Left ventricle myocardium inferior (tissue), 1 donor: ENCODE data around the gene GAS2. TPM values are rescaled to one million over a fixed set of nuclear protein-coding genes. Genes with fewer than 3 reads are reported as not detected.

Experiments
- DNase-seq: peaks from one replicate; pipeline ENCODE4 v3.0.0-alpha.2; 2020
- H3K27ac ChIP-seq: fragments of 200-600 bp; replicated peaks from 2 replicates; pipeline ENCODE4 v1.8.0; 2021
- H3K27me3 ChIP-seq: fragments of 200-600 bp; 2 replicates; pipeline ENCODE4 v1.8.0; 2021; ENCODE audit warnings: low read depth
- H3K36me3 ChIP-seq: fragments of 200-600 bp; 2 replicates; pipeline ENCODE4 v1.8.0; 2021
- H3K4me1 ChIP-seq: fragments of 200-600 bp; 2 replicates; pipeline ENCODE4 v1.8.0; 2021
- H3K4me3 ChIP-seq: fragments of 200-600 bp; 2 replicates; pipeline ENCODE4 v1.8.0; 2021; ENCODE audit warnings: mild to moderate bottlenecking, moderate library complexity
- H3K9me3 ChIP-seq: fragments of 200-600 bp; replicated peaks from 2 replicates; pipeline ENCODE4 v1.8.0; 2021
- intact Hi-C: fragments of 100-400 bp; cut with micrococcal nuclease; formaldehyde crosslinking; loops from one replicate; pipeline ENCODE4 v1.11.0; 2022
- total RNA-seq: library from RNA; stranded (reverse); fragmentation: NEBNext Ultra II Directional; extraction: Animal tissue kit (Norgen Biotek cat#: 25700); gene quantifications from one replicate; pipeline ENCODE4 v1.2.1, GENCODE V29; 2021
- TF ChIP-seq, protein P1 (sequence below): fragments of 200-600 bp; IDR thresholded peaks from 2 replicates; pipeline ENCODE4 v1.8.0; 2021; ENCODE audit warnings: antibody characterized with exemption, mild to moderate bottlenecking, borderline replicate concordance
- donor health status: DM: no; HTN: yes; CAD: no; lungs with severe emphysema.

The GAS2 gene
- total RNA-seq, 1 donor from 2014 or later, result 15.9 TPM

DNA sequence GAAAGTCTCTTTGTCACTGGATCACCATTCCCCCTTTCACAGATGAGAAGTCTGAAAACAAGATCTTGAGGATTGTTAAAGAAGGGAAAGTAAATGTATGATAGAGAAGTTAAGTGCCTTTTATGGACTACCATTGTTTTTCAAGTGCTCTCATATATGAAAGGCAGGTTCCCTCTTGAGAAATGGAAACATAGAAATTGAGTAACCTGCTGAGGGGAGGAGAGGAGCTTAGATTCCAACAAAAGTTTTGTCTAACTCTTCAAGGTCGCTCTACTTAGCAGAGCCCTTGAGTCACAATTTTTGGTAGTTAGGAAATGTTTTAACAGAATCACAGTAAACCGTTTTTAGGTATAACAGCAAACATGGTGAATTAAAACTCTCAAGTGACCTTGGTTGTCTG lies 83.1 kb downstream of the GAS2 start:
- Histone ChIP-seq H3K4me3 (no peak overlapping the region), H3K27me3 (no peaks in the 10 kb centered on the region), H3K27ac (no peak overlapping the region), H3K9me3 (no peaks in the 10 kb centered on the region), H3K4me1 (peaks cover 10% of the 10 kb centered on the region), H3K36me3 (no peaks in the 10 kb centered on the region)
- DNase-seq, result no peak
- TF ChIP-seq, protein P1, sequence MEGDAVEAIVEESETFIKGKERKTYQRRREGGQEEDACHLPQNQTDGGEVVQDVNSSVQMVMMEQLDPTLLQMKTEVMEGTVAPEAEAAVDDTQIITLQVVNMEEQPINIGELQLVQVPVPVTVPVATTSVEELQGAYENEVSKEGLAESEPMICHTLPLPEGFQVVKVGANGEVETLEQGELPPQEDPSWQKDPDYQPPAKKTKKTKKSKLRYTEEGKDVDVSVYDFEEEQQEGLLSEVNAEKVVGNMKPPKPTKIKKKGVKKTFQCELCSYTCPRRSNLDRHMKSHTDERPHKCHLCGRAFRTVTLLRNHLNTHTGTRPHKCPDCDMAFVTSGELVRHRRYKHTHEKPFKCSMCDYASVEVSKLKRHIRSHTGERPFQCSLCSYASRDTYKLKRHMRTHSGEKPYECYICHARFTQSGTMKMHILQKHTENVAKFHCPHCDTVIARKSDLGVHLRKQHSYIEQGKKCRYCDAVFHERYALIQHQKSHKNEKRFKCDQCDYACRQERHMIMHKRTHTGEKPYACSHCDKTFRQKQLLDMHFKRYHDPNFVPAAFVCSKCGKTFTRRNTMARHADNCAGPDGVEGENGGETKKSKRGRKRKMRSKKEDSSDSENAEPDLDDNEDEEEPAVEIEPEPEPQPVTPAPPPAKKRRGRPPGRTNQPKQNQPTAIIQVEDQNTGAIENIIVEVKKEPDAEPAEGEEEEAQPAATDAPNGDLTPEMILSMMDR, result no peak
- intact Hi-C loops, result no loop called here

DNA sequence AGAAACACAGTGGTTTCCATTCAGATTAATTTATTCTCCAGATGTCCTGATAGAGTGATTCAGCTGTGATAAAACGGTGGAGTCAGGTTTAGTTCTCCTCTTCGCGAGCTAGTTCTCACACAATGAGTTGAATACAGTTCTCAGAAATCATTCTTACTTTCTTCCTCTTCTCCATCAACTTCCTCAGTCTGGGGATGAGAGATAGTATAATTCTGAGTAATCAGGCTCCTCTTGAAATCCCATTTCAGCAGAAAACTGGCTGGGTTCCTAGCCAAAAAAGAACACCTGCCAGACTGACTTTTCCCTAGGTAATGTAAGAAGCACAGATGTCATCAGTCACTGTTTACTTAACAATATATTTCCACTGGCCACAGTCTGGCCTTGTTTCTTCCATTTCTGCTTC lies 86.5 kb downstream of the GAS2 start:
- Histone ChIP-seq H3K4me3 (no peak overlapping the region), H3K4me1 (peaks cover 10% of the 10 kb centered on the region), H3K27ac (no peak overlapping the region), H3K27me3 (no peaks in the 10 kb centered on the region), H3K9me3 (no peaks in the 10 kb centered on the region), H3K36me3 (no peaks in the 10 kb centered on the region)
- intact Hi-C loops, result no loop called here
- DNase-seq, result no peak
- TF ChIP-seq, protein P1, result no peak

DNA sequence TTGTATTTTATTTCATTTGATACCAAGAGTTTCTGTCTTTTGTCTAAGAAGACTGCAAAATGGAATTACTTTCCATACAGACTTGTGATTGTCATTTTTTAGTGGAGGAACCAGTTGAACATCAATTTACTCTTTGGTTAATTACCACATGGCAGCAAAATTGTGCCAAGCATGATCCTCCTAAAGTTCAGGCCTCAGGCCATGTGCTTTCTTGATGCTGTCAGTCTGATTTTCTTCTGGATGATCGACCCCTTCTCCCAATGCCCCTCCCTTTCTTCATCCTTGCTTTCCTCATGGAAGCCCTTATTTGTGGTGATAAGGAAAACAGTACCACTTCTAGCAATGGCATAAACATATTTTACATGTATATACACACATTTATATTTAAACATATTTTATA lies 87.0 kb downstream of the GAS2 start:
- intact Hi-C loops, result no loop called here
- Histone ChIP-seq H3K4me3 (no peak overlapping the region), H3K9me3 (no peaks in the 10 kb centered on the region), H3K36me3 (no peaks in the 10 kb centered on the region), H3K27ac (no peak overlapping the region), H3K4me1 (peaks cover 10% of the 10 kb centered on the region), H3K27me3 (no peaks in the 10 kb centered on the region)
- no peak for DNase-seq
- TF ChIP-seq, protein P1, result no peak

DNA sequence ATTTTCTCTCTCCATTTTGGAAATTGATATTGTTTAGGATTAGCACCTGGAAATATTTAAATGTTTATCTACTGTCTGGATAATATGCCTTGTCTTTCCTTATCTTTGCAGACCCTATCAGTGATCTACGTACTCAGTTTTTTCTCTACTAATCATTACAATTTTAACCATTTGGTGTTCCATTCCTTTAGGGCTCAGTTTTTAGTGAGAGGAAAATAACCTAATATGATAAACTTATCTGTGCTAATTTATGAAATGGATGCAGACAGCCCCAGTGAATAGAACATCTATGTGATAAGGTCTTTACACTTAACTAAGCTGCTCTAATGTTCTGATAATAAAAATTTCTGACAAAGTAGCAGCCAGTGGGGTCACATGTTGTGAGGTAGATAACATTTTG lies 94.7 kb downstream of the GAS2 start:
- DNase-seq, result no peak
- no peak overlapping the region for H3K4me3 ChIP-seq
- TF ChIP-seq, protein P1, result no peak
- no peaks in the 10 kb centered on the region for H3K27me3 ChIP-seq
- H3K27ac ChIP-seq, result no peak overlapping the region
- no peaks in the 10 kb centered on the region for H3K4me1 ChIP-seq
- intact Hi-C loops, result no loop called here
- H3K36me3 ChIP-seq, result no peaks in the 10 kb centered on the region
- no peaks in the 10 kb centered on the region for H3K9me3 ChIP-seq

DNA sequence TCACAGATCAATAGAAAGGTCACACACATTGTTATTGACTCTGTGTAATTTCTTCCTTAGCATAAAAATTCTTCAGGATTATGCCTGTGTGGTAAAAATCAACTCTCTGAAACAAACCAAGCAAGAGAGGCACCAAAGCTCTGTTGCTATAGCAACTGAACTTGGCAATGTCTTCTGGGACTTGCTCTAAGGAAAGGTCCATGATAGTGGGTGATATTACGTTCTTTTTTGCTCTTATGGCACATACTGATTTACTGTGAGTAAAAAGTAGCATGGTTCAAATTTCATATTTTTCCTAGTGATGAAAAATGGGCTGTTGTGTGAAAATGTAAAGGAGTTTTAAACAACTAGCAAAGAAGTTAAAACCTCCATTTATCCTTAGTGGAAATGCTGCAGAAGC lies 96.8 kb downstream of the GAS2 start:
- TF ChIP-seq, protein P1, result no peak
- intact Hi-C loops, result no loop called here
- H3K4me3 ChIP-seq, result no peak overlapping the region
- H3K9me3 ChIP-seq, result no peaks in the 10 kb centered on the region
- no peaks in the 10 kb centered on the region for H3K36me3 ChIP-seq
- no peak overlapping the region for H3K27ac ChIP-seq
- H3K27me3 ChIP-seq, result no peaks in the 10 kb centered on the region
- H3K4me1 ChIP-seq, result peaks cover 3% of the 10 kb centered on the region
- DNase-seq, result no peak

DNA sequence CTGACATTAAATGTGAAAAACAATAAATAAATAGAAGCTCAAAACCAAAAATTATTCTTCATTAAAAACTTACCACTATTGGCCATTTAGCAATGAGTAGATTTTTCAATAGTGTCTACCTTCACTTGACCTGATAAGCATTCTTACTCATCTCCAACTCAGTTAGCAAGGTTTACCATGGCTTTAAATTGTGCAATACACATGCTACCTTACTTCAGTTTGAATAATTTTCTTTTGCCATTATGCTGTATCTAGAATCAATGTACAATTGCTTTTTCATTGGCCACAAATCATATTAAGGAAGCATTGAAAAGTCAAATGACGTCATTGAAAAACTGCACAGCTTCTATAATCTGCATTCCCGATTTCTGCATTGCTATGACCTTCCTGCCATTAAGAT lies 98.3 kb downstream of the GAS2 start:
- no peaks in the 10 kb centered on the region for H3K27me3 ChIP-seq
- H3K27ac ChIP-seq, result no peak overlapping the region
- no peak overlapping the region for H3K4me3 ChIP-seq
- intact Hi-C loops, result no loop called here
- H3K36me3 ChIP-seq, result no peaks in the 10 kb centered on the region
- H3K4me1 ChIP-seq, result peaks cover 8% of the 10 kb centered on the region
- no peak for DNase-seq
- TF ChIP-seq, protein P1, result no peak
- no peaks in the 10 kb centered on the region for H3K9me3 ChIP-seq
